Mesenchymal stem cell (in vitro differentiated cells and primary cell): Measurements from ENCODE around the gene DDN.
A peak's percentile ranks its signal among the peaks of the same experiment; 100 is the strongest.

ENCODE experiments used
- DNase-seq: peaks from one replicate; pipeline ENCODE4 v3.0.0-alpha.2; 2013
- H2AFZ ChIP-seq: one replicate; pipeline ENCODE4 v1.6.1; 2013; ENCODE audit warnings: low read depth, mild to moderate bottlenecking, control low read depth, inconsistent platforms, low read length, moderate library complexity
- H2AK5ac ChIP-seq: 2 replicates; pipeline ENCODE4 v1.6.1; 2013; ENCODE audit warnings: low read length, moderate library complexity, mild to moderate bottlenecking, inconsistent platforms; ENCODE audit not compliant: severe bottlenecking
- H2BK120ac ChIP-seq: one replicate; pipeline ENCODE4 v1.6.1; 2013; ENCODE audit warnings: low read depth, mild to moderate bottlenecking, inconsistent platforms, low read length, moderate library complexity
- H2BK12ac ChIP-seq, 2 experiments: one replicate each; pipeline ENCODE4 v1.6.1; 2013; ENCODE audit warnings: inconsistent platforms in 2 of 2, low read length in 2 of 2, mild to moderate bottlenecking in 2 of 2, moderate library complexity in 2 of 2, control low read depth in 1 of 2
- H2BK15ac ChIP-seq: one replicate; pipeline ENCODE4 v1.6.1; 2013; ENCODE audit warnings: mild to moderate bottlenecking, low read depth, inconsistent platforms; ENCODE audit not compliant: poor library complexity, severe bottlenecking
- H2BK5ac ChIP-seq: 2 replicates; pipeline ENCODE4 v1.6.1; 2013; ENCODE audit warnings: low read depth, mild to moderate bottlenecking, low read length, control low read depth, inconsistent platforms; ENCODE audit not compliant: poor library complexity, severe bottlenecking
- H3K14ac ChIP-seq, 2 experiments: one replicate each; pipeline ENCODE4 v1.6.1; 2013; ENCODE audit warnings: inconsistent platforms in 2 of 2, low read length in 2 of 2, control low read depth in 1 of 2, mild to moderate bottlenecking in 1 of 2, moderate library complexity in 1 of 2
- H3K18ac ChIP-seq, 2 experiments: one replicate each; pipeline ENCODE4 v1.6.1; 2013; ENCODE audit warnings: inconsistent platforms in 2 of 2, low read length in 2 of 2, control low read depth in 1 of 2, low read depth in 1 of 2, mild to moderate bottlenecking in 1 of 2
- H3K23ac ChIP-seq, 2 experiments: one replicate each; pipeline ENCODE4 v1.6.1; 2013; ENCODE audit warnings: inconsistent platforms in 2 of 2, low read length in 2 of 2, mild to moderate bottlenecking in 2 of 2, moderate library complexity in 2 of 2, control low read depth in 1 of 2
- H3K27ac ChIP-seq: 2 replicates; pipeline ENCODE4 v1.5.1; 2013; ENCODE audit warnings: mild to moderate bottlenecking, moderate library complexity, low read length, control low read depth, inconsistent platforms; ENCODE audit not compliant: poor library complexity, severe bottlenecking
- H3K27me3 ChIP-seq, 2 experiments: 2 replicates each; pipeline versions ENCODE4 v1.6.1 to v1.7.0; 2013; ENCODE audit warnings: low read length in 2 of 2, mild to moderate bottlenecking in 2 of 2, moderate library complexity in 2 of 2, control low read depth in 1 of 2, inconsistent platforms in 1 of 2; ENCODE audit not compliant: control insufficient read depth in 1 of 2, insufficient read depth in 1 of 2
- H3K36me3 ChIP-seq, 2 experiments: 2 replicates each; pipeline versions ENCODE4 v1.6.1 to v1.7.0; 2013; ENCODE audit warnings: low read length in 2 of 2, control low read depth in 1 of 2, inconsistent platforms in 1 of 2, low read depth in 1 of 2, mild to moderate bottlenecking in 1 of 2; ENCODE audit not compliant: insufficient read depth in 2 of 2, control insufficient read depth in 1 of 2
- H3K4ac ChIP-seq, 2 experiments: one replicate each; pipeline ENCODE4 v1.6.1; 2013; ENCODE audit warnings: inconsistent platforms in 2 of 2, low read length in 2 of 2, mild to moderate bottlenecking in 2 of 2, moderate library complexity in 2 of 2, control low read depth in 1 of 2, low read depth in 1 of 2
- H3K4me1 ChIP-seq: 2 replicates; pipeline ENCODE4 v1.6.1; 2013; ENCODE audit warnings: low read depth, low read length, control low read depth; ENCODE audit not compliant: control insufficient read depth, insufficient read depth
- H3K4me2 ChIP-seq: 2 replicates; pipeline ENCODE4 v1.6.1; 2013; ENCODE audit warnings: low read length, mild to moderate bottlenecking, inconsistent platforms; ENCODE audit not compliant: poor library complexity, severe bottlenecking
- H3K4me3 ChIP-seq, 2 experiments: 2 replicates each; pipeline versions ENCODE4 v1.5.1 to v1.7.0; 2013; ENCODE audit warnings: low read length in 2 of 2, mild to moderate bottlenecking in 2 of 2, control low read depth in 1 of 2, low read depth in 1 of 2; ENCODE audit not compliant: insufficient read depth in 1 of 2
- H3K79me1 ChIP-seq: replicated peaks from 2 replicates; pipeline ENCODE4 v1.6.1; 2013; ENCODE audit warnings: mild to moderate bottlenecking, control low read depth, low read length, inconsistent platforms; ENCODE audit not compliant: poor library complexity, severe bottlenecking
- H3K9ac ChIP-seq: 2 replicates; pipeline ENCODE4 v1.7.0; 2013; ENCODE audit warnings: mild to moderate bottlenecking, low read length, moderate library complexity
- H3K9me3 ChIP-seq: 2 replicates; pipeline ENCODE4 v1.7.0; 2013; ENCODE audit warnings: mild to moderate bottlenecking, low read length; ENCODE audit not compliant: control insufficient read depth
- H4K8ac ChIP-seq: one replicate; pipeline ENCODE4 v1.6.1; 2013; ENCODE audit warnings: inconsistent platforms, mild to moderate bottlenecking, low read length, moderate library complexity
- H4K91ac ChIP-seq: one replicate; pipeline ENCODE4 v1.6.1; 2013; ENCODE audit warnings: mild to moderate bottlenecking, low read length, inconsistent platforms
- WGBS: methylation state at CpG from one replicate; pipeline ENCODE4 v1.1.7; 2013; ENCODE audit warnings: mixed read lengths; 5-methylcytosine and 5-hydroxymethylcytosine counted together

DDN gene

GRCh38 chr12:48996794-48997718, 2.1 kb downstream of the DDN start:
- Histone ChIP-seq H2BK120ac (no peak overlapping the region), H2BK12ac (no peak overlapping the region), H4K8ac (no peak overlapping the region), H4K91ac (no peak overlapping the region), H3K27me3 (peaks cover 43 to 54% of the 10 kb centered on the region in 2 experiments), H3K4me3 (peak overlapping the region; percentile 45 to 60), H3K4me1 (peaks cover 32% of the 10 kb centered on the region), H2BK15ac (peak overlapping the region; percentile 68), H3K36me3 (peaks cover 15 to 18% of the 10 kb centered on the region in 2 experiments), H3K4me2 (peak overlapping the region; percentile 82), H3K9me3 (no peaks in the 10 kb centered on the region), H3K79me1 (no peaks in the 10 kb centered on the region), H3K4ac (no peak overlapping the region), H2AK5ac (no peak overlapping the region), H3K23ac (no peak overlapping the region), H3K27ac (no peak overlapping the region), H3K18ac (no peak overlapping the region), H3K9ac (peak overlapping the region; percentile 29), H2BK5ac (no peak overlapping the region), H3K14ac (no peak overlapping the region), H2AFZ (no peak overlapping the region)
- WGBS = 7% methylated on average over 56 of the region's 71 CpGs
- DNase-seq = peak; percentile 83

DNA sequence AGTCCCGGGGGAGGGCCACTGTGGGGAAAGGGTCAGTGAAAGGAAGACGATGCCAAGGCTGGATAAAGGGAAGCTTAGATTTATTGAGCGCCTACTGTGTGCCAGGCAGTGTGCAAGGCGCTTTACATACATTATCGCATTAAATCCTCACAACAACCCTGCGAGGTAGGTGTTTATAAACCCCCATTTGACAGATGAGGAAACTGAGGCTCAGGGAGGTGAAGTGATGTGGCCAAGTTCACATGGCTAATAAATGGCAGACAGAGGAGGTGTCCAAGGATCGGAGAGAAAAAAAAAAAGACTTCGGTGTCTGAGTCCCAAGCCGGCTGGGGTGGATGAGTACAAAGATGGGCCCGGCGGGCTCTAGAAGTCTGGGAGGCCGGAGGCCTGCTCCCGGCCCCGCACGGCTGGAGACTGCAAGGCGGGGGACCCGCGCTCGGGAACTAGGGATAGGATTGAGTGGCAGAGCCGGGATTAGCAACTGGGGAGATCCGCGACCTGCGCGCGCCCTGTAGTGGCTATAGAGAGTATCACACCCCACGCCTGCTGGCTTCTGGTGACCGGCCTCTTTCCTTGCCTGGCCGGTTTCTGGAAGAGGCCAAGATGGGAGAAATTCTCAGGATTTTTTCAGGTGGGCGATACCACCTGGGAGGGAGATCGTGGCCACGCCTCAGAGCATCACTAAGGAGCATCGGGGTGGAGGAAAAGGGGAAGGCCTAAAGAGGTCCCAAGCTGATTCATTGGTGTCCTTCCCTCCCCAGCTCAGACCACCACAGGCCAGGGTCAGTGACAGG, 3.9 kb downstream of the DDN start:
- Histone ChIP-seq H3K27me3 (peaks cover 55 to 62% of the 10 kb centered on the region in 2 experiments), H2AK5ac (no peak overlapping the region), H3K27ac (no peak overlapping the region), H2BK120ac (no peak overlapping the region), H3K4ac (no peak overlapping the region), H2AFZ (no peak overlapping the region), H3K4me1 (peaks cover 31% of the 10 kb centered on the region), H3K18ac (no peak overlapping the region), H3K9me3 (no peaks in the 10 kb centered on the region), H4K91ac (no peak overlapping the region), H3K4me3 (peak overlapping the region in 1 of 2 experiments; percentile 61), H3K9ac (peak overlapping the region; percentile 50), H2BK5ac (no peak overlapping the region), H3K79me1 (no peaks in the 10 kb centered on the region), H3K4me2 (peak overlapping the region; percentile 55), H4K8ac (no peak overlapping the region), H2BK12ac (no peak overlapping the region), H3K23ac (no peak overlapping the region), H3K36me3 (peaks cover 1 to 3% of the 10 kb centered on the region in 2 experiments), H2BK15ac (no peak overlapping the region), H3K14ac (no peak overlapping the region)
- peak; percentile 85 for DNase-seq
- 2% methylated on average over 27 of the region's 32 CpGs for WGBS

DNA sequence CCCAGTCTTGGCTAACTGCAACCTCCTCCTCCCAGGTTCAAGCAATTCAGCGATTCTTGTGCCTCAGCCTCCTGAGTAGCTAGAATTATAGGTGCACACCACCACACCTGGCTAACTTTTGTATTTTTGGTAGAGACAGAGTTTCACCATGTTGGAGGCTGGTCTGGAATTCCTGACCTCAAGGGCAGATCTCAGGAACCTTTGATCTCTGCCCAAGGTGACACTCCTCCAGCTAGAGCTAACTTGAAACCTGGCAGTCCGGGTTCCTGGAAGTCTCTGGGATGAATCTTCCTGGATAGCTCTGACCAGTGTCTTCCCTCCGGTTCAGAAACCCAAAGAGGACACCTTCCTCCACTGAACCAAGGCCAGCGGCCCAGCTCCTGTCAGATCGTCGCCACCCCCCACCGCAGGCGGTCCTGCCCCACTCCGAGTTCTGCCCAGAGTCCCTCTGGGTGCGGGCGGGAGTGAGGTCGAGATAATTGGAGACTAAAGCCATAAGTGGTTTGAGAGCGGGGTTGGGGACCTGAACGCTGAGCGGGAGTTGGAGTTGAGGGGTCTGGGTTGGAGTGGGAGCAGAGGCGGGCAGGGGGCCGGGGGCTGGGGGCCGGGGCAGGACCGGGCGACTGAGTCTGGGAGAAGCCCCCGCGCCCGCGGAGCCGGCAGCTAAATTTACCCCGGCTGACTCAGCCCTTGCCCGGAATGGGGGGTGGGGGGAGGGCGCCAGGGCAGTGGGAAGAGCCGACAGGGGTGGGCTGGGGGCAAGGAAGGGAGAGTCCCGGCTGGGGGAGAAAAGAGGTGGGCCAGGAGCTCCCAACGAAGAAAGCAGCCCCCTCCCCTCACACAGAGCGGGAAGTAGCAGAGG, 4.7 kb downstream of the DDN start:
- no peaks in the 10 kb centered on the region for H3K36me3 ChIP-seq
- no peak overlapping the region for H2AFZ ChIP-seq
- no peak overlapping the region for H2BK5ac ChIP-seq
- H2AK5ac ChIP-seq = no peak overlapping the region
- H3K4ac ChIP-seq = no peak overlapping the region
- no peak overlapping the region for H3K14ac ChIP-seq
- H3K9ac ChIP-seq = peak overlapping the region; percentile 50
- H3K9me3 ChIP-seq = no peaks in the 10 kb centered on the region
- no peak overlapping the region for H3K23ac ChIP-seq
- no peak overlapping the region for H4K8ac ChIP-seq
- 19% methylated on average over 19 of the region's 32 CpGs for WGBS
- no peak overlapping the region for H2BK120ac ChIP-seq
- no peak overlapping the region for H3K18ac ChIP-seq
- H4K91ac ChIP-seq = no peak overlapping the region
- H3K27me3 ChIP-seq = peaks cover 61 to 68% of the 10 kb centered on the region in 2 experiments
- no peak overlapping the region for H3K27ac ChIP-seq
- no peak overlapping the region for H2BK12ac ChIP-seq
- no peak for DNase-seq
- H3K4me2 ChIP-seq = no peak overlapping the region
- H3K4me1 ChIP-seq = peaks cover 24% of the 10 kb centered on the region
- no peaks in the 10 kb centered on the region for H3K79me1 ChIP-seq
- H3K4me3 ChIP-seq = peak overlapping the region in 1 of 2 experiments; percentile 61
- no peak overlapping the region for H2BK15ac ChIP-seq
